ENCODE data around the gene TGM2.

TGM2 gene

DNA sequence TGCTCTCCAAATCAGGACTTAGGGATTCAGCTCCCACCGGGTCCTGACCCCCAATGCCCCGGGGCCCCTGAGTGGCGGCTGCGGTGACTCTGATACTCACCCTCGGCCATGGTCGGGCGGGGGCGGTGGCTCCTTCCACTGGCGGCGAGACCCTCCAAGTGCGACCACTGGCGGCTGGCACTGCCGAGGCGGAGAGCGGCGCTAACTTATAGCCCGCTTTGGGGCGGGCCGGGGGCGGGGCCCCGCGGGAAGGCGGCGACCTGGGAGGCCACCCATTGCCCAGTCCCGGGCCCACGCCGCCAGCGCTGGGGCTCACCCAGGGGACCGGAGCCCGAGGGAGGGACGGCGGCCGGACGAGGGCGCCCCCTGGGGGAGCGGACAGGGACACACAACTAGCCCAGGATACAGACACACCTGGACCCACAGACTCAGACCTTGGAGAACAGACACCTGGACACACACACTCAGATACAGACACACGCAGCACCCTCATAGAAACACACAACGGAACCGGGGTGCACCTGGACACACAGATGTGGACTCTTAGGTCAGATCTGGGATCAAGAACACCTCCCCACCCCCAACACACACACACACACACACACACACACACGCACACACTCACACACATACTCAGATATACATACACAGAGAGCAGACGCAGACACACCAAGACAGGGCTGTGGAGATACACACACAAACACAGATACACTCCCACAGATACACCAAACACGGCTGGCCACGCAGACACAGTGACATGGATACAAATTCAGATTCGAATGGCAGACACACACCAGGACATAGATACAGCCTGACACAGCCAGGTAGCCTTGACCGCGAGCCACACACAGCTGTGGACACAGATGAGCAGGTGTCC, at the start of gene TGM2:
TGM2 (minus strand) TSS at position 182 of the 877 bp plus-strand sequence; CDS start at position 110, 72 bp downstream.
- peak; percentile 51 for DNase-seq (ENCODE audit: low read depth)

DNA sequence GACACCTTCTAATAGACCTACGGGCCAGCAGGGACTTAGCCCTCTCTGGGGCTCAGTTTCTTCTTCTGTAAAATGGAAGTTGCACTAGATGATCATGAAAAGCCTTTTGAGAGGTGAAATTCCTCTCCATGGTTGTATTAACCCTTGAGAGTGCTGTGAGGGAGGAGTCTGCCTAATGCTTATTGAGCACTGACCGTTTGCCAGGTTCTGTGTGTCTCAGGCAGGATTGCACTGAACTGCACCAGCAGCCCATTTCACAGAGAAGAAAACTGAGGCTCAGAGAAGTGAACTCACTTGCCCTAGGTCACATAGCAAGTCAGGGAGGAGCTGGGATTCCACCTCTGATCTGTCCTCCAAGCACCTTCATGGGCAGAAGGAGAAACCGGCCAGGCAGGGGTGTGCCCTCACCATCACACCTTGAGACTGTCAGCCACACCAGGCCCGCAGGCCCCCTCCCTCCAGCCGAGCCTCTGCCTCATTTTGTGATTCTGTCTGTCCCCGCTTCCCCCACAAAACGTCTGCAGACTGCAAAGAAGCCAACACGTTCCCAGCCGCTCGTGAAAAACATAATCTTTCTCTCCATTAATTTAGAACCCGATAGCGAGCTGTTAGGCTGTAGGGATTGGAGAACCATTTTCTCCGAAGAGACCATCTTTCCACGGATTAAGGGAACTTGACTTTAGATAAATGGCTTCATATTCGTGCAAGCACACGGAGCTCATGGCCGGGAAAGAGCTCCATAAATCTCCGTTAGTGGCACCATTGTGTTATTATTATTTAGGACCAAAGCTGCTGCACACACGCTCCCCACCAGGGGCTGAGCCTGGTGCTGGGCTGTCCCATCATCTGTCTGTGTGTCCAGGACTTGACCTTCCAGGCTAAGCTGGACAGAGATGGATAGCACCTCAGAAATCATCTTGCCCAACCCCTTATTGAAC, 49.5 kb upstream of the TGM2 start:
- no peak for DNase-seq (ENCODE audit: low read depth)

DNA sequence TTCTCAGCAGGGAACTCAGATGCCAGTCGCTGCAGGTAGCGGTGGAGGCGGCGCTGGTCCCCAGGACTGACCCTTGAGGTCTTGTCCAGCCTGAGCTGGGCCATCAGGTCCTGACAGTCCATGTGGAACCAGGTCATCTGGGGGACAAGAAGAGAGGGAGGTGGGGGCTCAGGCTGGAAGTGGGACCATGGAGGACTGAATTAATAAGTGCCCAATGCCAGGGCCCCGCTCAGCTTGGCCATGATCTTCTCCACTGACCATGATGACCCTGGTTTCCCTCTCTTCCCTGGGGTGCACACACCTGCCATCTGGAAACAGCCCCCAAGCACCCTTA, 48.5 kb upstream of the TGM2 start:
- no peak for DNase-seq (ENCODE audit: low read depth)

DNA sequence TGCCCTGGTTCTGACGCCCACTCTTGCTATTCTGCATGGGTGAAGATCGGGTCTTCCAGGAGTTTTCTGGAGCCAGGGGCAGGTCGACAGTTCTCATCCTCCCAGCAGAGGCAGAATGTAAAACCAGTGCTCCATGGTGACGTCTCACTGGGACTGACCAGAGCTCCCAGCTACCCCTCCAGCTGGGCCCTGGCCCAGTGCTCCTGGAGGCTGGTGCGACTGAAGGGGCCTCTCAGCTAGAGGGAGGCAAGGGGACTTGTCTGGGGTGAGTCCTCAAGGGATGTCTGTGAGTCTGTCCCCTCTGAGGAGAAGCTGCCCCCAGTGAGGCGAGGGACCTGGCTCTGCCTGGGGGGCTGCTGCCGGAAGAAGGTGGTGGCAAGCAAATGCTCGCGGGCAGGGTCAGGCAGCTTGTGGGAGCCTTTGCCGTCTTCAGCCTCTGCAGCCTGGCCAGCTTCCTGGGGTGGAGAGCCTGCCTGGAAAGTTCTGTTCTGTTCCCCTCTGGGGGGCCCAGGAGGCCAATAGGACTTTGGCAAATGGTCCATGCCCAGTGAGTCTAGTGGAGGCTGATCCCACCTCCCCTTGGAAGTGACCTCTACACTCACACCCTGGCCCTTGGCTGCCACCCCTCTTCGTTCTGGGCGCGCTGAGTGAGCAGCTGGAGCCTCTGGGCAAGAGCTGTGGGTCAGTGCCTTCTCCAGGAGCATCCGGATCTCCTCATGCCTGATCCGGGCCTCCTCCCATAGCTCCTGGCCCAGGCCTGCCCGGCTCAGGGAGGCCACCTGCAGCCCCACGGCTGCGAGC, 47.9 kb upstream of the TGM2 start:
- no peak for DNase-seq (ENCODE audit: low read depth)

DNA sequence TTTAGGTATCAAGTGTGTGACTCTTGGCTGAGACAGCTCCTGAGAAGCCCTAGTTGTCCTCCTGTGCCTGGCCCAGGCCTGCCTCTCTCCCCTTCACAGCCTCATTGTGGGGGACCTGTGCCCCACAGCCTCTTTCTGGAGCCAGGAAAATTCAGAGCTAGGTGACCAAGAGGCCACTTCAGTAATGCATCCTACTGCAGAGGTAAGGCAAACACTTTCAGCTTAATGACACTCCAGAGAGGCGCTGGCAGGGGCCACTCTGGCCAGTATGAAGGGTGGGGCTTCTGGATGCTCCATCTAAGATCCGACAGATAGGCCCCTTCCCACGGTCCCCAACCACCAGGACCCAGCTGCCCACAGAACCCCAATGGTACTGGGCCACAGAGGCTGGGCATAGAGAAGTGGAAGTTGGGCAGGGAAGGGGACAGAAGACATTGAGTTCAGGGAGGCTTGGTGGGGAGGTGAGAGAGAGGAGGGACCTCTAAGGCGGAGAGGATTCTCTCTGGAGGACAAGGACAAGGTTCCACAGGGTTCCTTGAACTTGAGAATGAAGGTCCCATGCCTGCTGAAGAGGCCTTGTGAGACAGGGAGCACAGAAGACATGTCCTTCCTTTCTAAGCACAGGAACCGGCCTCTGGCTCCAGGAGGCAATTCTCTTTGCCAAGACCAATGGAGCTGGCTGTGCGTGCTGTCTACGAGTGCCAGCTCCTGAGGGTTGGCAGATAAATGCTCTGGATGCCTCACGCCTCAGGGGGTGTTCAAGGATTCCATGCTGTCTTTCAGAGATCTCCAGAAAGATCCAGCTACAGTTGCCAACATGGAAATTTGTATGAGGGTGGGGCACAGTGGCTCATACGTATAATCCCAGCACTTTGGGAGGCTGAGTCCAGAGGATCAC, 46.4 kb upstream of the TGM2 start:
- DNase-seq (ENCODE audit: low read depth): no peak

DNA sequence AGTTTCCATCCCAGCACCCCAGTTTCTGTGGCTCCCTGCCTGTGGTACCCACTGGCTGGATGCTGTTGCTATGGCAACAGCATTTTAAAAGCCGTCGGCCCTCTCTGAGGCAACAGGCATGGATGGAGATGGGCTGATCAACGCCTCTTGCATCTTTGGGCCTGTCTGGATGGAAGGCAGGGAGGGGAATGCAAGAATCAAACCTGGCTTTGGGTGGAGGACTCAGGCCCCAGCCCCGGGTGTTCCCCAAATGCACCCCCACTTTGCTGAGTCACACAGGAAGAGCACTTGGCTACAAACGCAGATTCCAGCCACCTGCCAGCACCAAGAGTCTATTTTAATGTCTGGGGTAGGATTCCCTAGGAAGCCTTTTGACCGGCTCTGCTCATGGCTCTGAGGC, 45.7 kb upstream of the TGM2 start:
- no peak for DNase-seq (ENCODE audit: low read depth)

DNA sequence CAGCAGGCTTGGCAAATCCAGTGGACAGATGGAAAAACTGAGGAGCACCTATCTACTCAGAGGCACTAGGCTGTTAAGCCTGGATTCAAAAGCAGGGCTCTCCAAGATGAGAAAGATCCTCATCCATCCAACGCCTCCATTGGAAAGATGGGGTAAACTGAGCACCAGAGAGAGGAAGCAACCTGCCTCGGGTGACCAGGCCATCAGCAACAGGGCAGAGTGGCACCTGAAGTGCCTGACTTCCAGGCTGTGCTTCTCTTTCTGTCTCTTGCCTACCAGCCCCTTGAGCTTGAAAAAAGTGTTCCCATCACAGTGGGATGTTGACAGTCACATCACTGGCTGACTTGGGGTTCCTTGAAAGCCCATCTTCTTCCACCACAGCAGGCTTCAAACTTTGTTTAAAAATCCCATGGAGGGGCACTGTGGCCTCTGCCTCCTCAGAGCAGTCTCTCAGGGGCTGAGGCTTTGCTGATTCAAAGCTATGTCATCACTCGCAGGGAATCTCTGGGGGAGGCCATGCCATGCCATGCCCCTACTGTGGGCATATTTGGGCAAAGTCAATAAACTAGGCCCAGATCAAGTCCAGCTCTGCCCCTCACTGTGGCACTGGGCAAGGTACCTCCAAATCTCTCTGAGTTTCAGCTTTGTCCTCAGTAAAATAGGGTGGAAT, 44.8 kb upstream of the TGM2 start:
- DNase-seq (ENCODE audit: low read depth): no peak

DNA sequence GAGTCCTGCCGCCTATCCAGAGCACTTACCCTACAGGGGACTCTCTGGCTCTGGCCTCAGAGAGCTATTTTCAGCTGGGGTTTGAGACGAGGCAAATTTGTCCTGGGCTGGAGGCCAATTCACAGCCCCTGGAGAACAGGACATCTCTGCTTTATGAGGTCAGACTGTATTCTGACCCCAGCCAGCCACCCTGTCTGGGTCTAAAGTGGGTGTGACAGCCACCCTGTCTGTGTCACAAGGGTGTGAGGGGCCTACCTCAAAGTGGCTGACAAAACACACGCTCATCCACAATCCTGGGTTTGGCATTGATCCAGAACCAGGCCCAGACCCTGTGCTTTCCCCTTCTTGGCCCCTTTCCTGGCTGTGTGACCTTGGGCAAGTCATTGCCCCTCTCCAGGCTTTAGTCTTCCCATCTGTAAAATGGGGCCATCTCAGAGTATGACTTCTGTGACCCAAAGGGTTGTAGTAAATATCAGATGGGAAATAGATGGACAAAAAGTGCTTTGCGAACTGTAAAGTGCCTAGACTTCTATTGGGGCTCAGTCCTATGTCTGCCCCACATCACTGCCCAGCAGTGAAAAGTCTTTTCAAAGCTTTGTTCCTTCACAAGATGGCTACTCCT, 44.1 kb upstream of the TGM2 start:
- no peak for DNase-seq (ENCODE audit: low read depth)

DNA sequence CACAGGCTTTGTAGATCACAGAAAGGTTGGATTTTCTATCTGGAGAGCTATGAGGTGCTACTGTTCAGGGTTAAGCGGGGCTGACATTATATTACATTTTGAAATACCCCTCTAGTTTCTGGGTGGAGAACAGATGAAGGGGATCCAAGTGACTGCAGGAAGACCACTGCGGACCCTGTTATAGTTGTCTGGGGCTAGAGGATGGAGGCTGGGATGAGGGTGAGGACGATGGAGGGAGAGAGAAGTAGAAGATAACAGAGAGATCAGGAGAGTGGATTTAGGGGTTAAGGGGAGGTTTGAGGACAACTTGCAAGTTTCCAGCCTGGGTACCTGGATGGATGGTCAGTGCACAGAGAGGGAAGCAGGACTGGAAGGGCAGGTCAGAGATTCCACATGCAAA, 43.5 kb upstream of the TGM2 start:
- no peak for DNase-seq (ENCODE audit: low read depth)

DNA sequence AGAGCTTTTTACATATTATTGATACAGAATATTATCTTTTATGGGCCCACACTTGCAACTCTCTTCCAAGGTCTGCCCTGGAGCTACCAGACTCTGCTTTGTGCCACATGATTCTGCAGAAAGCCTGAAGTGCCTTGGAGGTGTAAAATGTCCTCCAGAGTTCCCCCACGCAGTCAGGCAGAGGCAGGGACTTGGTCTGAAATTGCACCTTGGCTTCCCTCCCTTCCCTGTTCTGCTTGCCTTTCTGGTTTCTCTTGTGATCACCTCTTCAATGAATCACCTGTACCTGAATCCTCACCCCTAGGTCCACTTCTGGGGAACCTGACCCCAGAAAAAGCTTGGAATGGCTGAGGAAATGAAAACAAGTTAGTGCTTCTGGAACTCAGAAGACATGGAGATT, 43.0 kb upstream of the TGM2 start:
- no peak for DNase-seq (ENCODE audit: low read depth)

DNA sequence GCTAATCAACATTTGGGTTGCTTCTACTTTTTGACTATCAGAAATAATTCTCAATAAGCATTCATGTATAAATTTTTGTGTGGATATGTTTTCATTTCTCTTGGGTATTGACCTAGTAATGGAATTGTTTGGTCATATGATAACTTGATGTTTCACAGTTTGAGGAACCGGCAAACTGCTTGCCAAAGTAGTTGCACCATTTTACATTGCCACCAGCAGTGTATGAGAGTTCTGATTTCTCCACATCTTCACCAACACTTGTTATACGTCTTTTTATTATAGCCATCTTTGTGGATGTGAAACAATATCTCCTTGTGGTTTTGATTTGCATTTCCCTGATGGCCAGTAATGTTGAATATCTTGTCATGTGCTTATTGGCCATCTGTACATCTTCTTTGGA, 42.6 kb upstream of the TGM2 start:
- no peak for DNase-seq (ENCODE audit: low read depth)

DNA sequence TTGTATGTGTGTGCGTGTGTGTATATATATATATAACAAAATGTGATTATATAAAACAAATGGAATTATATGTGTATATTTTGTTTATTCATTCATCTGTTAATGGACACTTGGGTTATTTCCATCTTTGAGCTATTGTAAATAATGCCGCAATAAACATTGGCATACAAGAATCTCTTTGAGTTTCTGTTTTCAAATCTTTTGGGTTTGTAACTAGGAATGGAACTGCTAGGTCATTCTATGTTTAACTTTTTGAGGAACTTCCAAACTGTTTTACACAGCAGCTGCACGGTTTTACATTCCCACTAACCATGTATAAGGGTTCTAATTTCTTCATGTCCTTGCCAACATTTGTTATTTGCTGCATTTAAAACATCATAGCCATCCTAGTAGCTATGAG, 39.9 kb upstream of the TGM2 start:
- DNase-seq (ENCODE audit: low read depth): no peak

DNA sequence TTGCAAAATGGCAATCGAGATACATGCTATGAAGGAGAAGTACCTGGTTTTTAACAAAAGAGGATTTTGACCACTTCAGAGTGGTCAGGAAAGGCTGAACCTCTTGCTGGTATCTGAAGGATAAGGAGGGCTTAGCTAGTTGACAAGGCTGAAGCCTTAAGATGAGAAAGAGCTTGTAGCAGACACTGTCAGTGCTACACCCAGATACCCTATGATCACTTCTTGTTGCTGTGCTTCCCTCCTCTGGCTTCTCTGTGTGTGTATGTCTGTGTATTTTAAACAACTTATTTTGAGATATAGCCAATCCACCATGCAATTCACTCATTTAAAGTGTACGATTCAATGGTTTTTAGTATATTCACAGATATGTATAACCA, 38.9 kb upstream of the TGM2 start:
- DNase-seq (ENCODE audit: low read depth): no peak

DNA sequence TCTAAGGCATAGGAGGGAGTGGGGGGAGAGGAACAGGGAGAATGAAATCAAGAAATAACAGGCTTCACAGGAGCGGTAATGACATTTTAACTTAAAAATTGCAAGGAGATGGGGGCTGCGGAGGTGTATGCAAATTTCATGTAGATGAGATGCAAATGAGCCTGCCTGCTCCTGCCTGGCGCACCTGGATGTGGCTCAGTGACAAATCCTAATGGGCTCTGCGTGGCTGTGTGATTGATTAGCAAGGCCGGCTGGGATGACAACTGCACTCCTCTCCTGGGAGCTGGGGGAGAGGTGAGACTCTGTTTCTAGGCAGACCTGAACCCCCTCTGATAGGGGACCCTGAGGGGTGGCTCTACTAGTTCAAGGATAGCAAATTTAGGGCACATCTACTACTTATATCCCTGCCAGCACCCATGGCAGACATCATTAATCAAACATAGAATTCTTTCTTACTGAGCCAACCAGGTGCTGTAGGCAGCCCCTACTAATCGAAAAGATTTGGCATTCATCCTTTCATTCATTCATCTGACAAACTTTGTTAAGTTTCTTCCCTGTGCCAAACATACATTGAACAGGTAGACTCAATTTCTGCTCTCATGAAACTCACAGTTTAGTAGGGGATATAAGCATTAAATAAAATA, 38.4 kb upstream of the TGM2 start:
- DNase-seq (ENCODE audit: low read depth): no peak

DNA sequence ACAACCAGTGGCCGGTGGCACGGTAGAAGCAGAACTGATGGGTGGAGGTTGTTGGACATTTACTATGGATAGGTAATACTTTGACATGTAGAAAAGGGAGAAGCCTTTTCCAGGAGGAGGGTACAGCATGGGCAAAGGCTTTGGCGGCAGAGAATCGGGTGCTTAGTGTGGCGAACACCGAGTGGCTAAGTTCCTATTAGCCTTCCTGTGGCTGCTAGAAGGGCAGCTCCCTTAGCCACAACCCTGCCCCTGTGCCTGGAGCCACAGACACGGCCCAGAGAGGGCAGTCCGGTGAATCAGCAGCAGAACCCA, 37.9 kb upstream of the TGM2 start:
- no peak for DNase-seq (ENCODE audit: low read depth)

DNA sequence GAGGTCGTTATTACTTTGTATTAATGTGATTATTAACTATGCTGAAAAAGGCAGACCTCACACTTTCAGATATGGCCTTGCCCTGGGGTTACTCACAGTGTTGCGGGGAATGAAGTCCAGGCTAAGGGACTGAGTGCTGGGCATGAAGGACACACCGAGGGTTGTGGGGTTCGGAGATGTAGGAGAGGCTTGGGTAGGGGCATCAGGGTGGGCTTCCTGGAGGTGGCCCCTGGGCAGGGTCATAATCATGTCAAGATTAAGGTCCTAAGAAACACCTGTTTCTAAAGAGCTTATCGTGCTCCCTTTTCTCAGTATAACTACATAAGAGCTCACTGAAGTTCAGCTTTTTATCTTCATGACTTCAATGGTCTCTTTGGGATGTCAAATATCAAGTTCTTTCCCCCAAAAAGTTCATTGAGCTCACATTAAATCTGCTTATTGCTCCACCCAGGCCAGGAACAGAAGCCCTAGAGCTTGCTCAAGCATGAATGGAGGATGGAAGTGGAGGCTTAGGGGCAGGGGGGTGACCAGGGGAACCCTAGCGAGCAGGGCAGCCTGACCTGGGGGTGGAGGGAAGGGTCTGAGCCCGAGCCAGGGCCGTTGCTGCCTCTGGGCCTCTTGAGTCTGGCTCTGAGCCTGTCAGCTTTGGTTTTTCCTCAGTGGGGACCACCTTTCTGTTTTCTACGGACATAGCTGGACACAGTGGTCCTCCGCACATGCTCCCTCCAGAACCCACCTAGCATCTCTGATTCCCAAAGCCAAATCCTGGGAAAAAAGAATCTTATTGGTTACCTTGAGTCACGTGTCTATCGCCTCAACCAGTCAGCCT, 37.3 kb upstream of the TGM2 start:
- no peak for DNase-seq (ENCODE audit: low read depth)

DNA sequence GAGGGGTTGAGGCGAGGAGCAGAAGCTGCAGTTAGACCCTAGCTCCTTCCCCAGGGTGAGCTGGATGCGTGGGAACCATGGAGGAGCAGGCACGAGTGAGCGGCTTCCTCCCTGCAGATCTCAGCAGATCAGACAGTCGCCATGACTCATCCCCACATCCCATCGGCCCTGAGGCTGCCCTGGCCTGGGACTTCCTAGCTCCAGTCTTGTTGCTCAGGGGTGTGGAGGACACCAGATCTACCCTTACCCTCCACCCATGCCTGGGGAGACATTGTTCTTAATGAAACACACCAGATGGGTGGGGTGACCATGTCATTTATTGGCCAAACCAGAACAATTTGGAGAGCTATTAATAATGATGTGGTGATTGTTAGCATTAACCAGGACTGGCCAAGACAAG, 36.3 kb upstream of the TGM2 start:
- no peak for DNase-seq (ENCODE audit: low read depth)

DNA sequence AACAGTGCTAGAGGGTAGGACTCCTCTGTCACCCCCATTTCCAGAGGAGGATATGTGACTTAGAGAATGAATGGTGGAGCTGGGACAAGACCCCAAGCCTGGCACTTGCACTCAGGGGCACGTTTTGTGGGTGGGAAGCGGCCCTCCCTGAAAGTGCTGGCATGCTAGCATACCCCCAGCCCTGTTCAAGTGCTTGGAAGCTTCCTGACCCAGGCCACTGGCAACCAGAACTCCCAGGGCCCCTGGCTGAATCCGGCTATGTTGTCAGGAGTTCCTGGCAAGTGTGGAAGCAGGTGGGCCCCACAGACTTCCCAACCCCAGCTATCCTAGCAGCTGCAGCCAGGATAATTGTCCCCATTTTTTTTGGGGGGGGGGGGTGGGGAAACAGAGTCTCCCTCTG, 35.6 kb upstream of the TGM2 start:
- DNase-seq (ENCODE audit: low read depth): no peak

All from activated T-cell treated with anti-CD3 and anti-CD28 coated beads for 48 hours (primary cell).